ENCODE data around the gene UBE2G1. TPM values are rescaled to one million over a fixed set of nuclear protein-coding genes. Genes with fewer than 3 reads are reported as not detected.
A peak's percentile ranks its signal among the peaks of the same experiment; 100 is the strongest.

UBE2G1 gene
- total RNA-seq, 4 donors from 2014 or later: 26.4 to 54.1 (median 35.7) TPM

GRCh38 chr17:4297351-4297750, 69.1 kb downstream of the UBE2G1 start:
- TF ChIP-seq CTCF (IDR thresholded peaks at IDR 0.05) (no peak), POLR2A (IDR thresholded peaks at IDR 0.05) (no peak)
- H3K4me3 ChIP-seq: no peak overlapping the region
- no peaks in the 10 kb centered on the region for H3K9me3 ChIP-seq
- no peaks in the 10 kb centered on the region for H3K4me1 ChIP-seq
- no peak for DNase-seq
- no peaks in the 10 kb centered on the region for H3K27me3 ChIP-seq
- no peak overlapping the region for H3K27ac ChIP-seq
- peaks cover 0 to 11% (median 0%) of the 10 kb centered on the region in 3 donors for H3K36me3 ChIP-seq

DNA sequence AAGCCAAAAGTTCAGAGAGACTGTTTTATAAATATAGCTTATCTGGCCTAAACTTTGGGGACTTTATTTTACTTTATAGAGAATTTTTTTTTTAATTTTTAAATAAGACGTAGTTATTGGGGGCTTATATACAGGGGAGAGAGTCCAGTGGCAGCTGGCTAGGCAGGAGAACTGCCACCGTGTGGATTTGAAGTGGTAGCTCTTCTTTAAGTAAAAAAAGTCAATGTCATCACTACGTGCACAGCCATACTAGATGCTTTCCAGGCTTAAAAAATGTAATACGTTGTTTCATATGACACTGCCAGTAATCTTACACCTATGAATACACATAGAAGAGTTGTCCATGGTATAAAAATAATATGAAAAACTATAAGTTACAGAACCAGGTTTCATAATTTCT, 70.8 kb downstream of the UBE2G1 start:
- no peak for DNase-seq
- H3K4me3 ChIP-seq: no peak overlapping the region
- TF ChIP-seq CTCF (IDR thresholded peaks at IDR 0.05): no peak
- TF ChIP-seq POLR2A (IDR thresholded peaks at IDR 0.05): no peak
- H3K4me1 ChIP-seq: no peaks in the 10 kb centered on the region
- H3K27me3 ChIP-seq: no peaks in the 10 kb centered on the region
- H3K36me3 ChIP-seq: peaks cover 0 to 17% (median 0%) of the 10 kb centered on the region in 3 donors
- no peaks in the 10 kb centered on the region for H3K9me3 ChIP-seq
- H3K27ac ChIP-seq: no peak overlapping the region

- TF ChIP-seq POLR2A (IDR thresholded peaks at IDR 0.05) (no peak), CTCF (IDR thresholded peaks at IDR 0.05) (peak in 1 of 6 experiments; percentile 9)
- H3K27me3 ChIP-seq: no peaks in the 10 kb centered on the region
- no peak for DNase-seq
- H3K27ac ChIP-seq: no peak overlapping the region
- H3K4me3 ChIP-seq: no peak overlapping the region
- H3K4me1 ChIP-seq: no peaks in the 10 kb centered on the region
- peaks cover 0 to 22% (median 0%) of the 10 kb centered on the region in 3 donors for H3K36me3 ChIP-seq
- H3K9me3 ChIP-seq: no peaks in the 10 kb centered on the region
Measured at GRCh38 chr17:4293572-4293971, 72.9 kb downstream of the UBE2G1 start.

- no peaks in the 10 kb centered on the region for H3K4me1 ChIP-seq
- no peak for DNase-seq
- H3K36me3 ChIP-seq: peaks cover 0 to 34% (median 0%) of the 10 kb centered on the region in 3 donors
- no peak for TF ChIP-seq POLR2A (IDR thresholded peaks at IDR 0.05)
- no peak for TF ChIP-seq CTCF (IDR thresholded peaks at IDR 0.05)
- H3K27ac ChIP-seq: no peak overlapping the region
- H3K4me3 ChIP-seq: no peak overlapping the region
- H3K9me3 ChIP-seq: no peaks in the 10 kb centered on the region
- H3K27me3 ChIP-seq: no peaks in the 10 kb centered on the region
Measured at GRCh38 chr17:4287710-4288109, 78.8 kb downstream of the UBE2G1 start.

GRCh38 chr17:4276514-4276913, 90.0 kb downstream of the UBE2G1 start:
- Histone ChIP-seq H3K27me3 (no peaks in the 10 kb centered on the region), H3K27ac (no peak overlapping the region), H3K4me1 (no peaks in the 10 kb centered on the region), H3K4me3 (no peak overlapping the region), H3K9me3 (no peaks in the 10 kb centered on the region), H3K36me3 (peaks cover 0 to 11% (median 0%) of the 10 kb centered on the region in 3 donors)
- TF ChIP-seq CTCF (IDR thresholded peaks at IDR 0.05) (no peak), POLR2A (IDR thresholded peaks at IDR 0.05) (no peak)
- DNase-seq: no peak

GRCh38 chr17:4272972-4273368, 93.5 kb downstream of the UBE2G1 start:
- no peak for DNase-seq
- Histone ChIP-seq H3K27ac (no peak overlapping the region), H3K27me3 (no peaks in the 10 kb centered on the region), H3K9me3 (no peaks in the 10 kb centered on the region), H3K36me3 (no peaks in the 10 kb centered on the region), H3K4me1 (no peaks in the 10 kb centered on the region), H3K4me3 (no peak overlapping the region)
- TF ChIP-seq CTCF (IDR thresholded peaks at IDR 0.05) (no peak), POLR2A (IDR thresholded peaks at IDR 0.05) (no peak)

Measured in Peyer's patch (tissue), 4 donors.